Astrocyte (in vitro differentiated cells and primary cell): ENCODE measurements around the gene ATP6V0B.

ENCODE experiments used
- EZH2 ChIP-seq: IDR thresholded peaks from 2 replicates; pipeline ENCODE4 v1.6.1; 2012; ENCODE audit warnings: mild to moderate bottlenecking, low read length, inconsistent platforms; ENCODE audit not compliant: insufficient read depth
- TF ChIP-seq, protein P1 (sequence below): IDR thresholded peaks from 2 replicates; pipeline ENCODE4 v1.5.1; 2011; ENCODE audit warnings: low read depth, mild to moderate bottlenecking, inconsistent platforms, low read length, moderate library complexity; ENCODE audit not compliant: insufficient read depth

DNA sequence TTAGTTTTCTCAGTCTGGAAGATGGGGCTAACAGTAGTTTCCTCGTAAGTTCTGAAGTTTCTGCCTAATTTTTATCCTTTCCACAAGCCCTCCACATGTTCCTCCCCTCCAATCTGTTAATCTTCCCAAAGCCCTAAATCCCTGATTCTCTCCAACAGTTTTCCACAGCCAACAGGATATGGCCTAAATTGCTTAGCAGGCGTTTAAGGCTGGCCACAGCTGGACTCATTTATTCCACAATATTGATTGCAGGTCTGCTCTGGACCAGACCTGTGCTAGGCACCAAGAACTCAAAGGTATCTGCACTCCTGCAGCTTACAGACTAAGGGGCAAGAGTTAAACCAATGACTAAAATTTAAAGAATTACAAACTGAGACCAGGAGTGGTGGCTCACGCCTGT, 52.6 kb downstream of the ATP6V0B start:
- TF ChIP-seq EZH2, result no peak
- TF ChIP-seq, protein P1, sequence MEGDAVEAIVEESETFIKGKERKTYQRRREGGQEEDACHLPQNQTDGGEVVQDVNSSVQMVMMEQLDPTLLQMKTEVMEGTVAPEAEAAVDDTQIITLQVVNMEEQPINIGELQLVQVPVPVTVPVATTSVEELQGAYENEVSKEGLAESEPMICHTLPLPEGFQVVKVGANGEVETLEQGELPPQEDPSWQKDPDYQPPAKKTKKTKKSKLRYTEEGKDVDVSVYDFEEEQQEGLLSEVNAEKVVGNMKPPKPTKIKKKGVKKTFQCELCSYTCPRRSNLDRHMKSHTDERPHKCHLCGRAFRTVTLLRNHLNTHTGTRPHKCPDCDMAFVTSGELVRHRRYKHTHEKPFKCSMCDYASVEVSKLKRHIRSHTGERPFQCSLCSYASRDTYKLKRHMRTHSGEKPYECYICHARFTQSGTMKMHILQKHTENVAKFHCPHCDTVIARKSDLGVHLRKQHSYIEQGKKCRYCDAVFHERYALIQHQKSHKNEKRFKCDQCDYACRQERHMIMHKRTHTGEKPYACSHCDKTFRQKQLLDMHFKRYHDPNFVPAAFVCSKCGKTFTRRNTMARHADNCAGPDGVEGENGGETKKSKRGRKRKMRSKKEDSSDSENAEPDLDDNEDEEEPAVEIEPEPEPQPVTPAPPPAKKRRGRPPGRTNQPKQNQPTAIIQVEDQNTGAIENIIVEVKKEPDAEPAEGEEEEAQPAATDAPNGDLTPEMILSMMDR, result no peak
